WERI-Rb-1 (cell line): Measurements from ENCODE around the gene CCDC57.

ENCODE experiments used
- DNase-seq: peaks from one replicate; pipeline ENCODE4 v3.0.0-alpha.2; 2020
- H3K27ac ChIP-seq: fragments of 250-450 bp; sonication (Bioruptor Pico); 2 replicates; pipeline ENCODE4 v1.5.1; 2020; ENCODE audit warnings: mild to moderate bottlenecking, moderate library complexity
- H3K27me3 ChIP-seq: fragments of 250-450 bp; sonication (Bioruptor Pico); 2 replicates; pipeline ENCODE4 v1.5.1; 2021; ENCODE audit warnings: mild to moderate bottlenecking, low read depth, moderate library complexity; ENCODE audit not compliant: insufficient read depth, severe bottlenecking
- H3K36me3 ChIP-seq: fragments of 250-450 bp; sonication (Bioruptor Pico); 2 replicates; pipeline ENCODE4 v1.5.1; 2020; ENCODE audit warnings: mild to moderate bottlenecking, moderate library complexity
- H3K4me3 ChIP-seq: 2 replicates; pipeline ENCODE4 v1.5.1; 2011; ENCODE audit warnings: low read depth, mild to moderate bottlenecking, control low read depth, low read length
- H3K9me3 ChIP-seq: fragments of 250-450 bp; sonication (Bioruptor Pico); 2 replicates; pipeline ENCODE4 v1.5.1; 2021; ENCODE audit warnings: mild to moderate bottlenecking, moderate library complexity; ENCODE audit not compliant: severe bottlenecking
- TF ChIP-seq, protein P1 (sequence below): IDR thresholded peaks from 2 replicates; pipeline ENCODE4 v1.5.1; 2011; ENCODE audit warnings: low read depth, mild to moderate bottlenecking, control low read depth, inconsistent platforms, low read length

The CCDC57 gene

DNA sequence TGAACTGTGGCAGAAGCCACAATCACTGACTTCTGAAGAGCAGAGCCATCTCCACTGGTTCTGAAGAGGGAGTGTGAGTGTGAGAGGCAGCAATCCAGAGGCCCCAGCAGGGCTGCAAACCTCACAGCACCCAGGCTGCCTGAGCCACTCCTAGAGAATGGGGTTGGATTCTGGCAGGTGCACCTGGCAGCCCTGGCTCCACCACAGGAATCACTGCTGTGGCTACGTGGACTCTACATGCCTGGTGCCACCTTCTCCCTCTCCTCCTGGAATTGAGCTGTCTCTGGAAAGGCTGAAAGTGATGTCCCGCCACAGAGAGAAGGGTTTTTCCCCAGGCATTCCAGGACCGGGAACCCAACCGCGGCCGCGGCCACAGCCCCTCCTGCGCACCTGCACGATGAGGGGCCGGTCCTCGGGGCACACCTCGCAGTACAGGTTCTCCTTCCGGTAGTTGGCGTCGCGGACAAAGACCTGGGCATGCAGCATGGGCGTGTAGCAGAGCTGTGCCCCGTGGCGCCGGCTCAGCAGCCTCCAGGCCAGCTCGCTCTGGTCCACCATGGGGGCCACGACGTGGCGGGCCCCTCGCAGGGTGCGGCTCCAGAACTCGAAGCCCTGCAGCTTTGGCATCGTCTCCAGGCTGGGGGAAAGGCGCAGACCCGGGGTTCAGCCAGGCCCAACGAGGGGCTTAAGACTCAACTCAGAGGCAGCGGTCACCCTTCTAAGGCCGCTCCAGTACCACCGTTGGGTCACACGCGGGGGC is 148.0 kb downstream of the CCDC57 start:
- peak overlapping the region; percentile 72 for H3K27ac ChIP-seq

DNA sequence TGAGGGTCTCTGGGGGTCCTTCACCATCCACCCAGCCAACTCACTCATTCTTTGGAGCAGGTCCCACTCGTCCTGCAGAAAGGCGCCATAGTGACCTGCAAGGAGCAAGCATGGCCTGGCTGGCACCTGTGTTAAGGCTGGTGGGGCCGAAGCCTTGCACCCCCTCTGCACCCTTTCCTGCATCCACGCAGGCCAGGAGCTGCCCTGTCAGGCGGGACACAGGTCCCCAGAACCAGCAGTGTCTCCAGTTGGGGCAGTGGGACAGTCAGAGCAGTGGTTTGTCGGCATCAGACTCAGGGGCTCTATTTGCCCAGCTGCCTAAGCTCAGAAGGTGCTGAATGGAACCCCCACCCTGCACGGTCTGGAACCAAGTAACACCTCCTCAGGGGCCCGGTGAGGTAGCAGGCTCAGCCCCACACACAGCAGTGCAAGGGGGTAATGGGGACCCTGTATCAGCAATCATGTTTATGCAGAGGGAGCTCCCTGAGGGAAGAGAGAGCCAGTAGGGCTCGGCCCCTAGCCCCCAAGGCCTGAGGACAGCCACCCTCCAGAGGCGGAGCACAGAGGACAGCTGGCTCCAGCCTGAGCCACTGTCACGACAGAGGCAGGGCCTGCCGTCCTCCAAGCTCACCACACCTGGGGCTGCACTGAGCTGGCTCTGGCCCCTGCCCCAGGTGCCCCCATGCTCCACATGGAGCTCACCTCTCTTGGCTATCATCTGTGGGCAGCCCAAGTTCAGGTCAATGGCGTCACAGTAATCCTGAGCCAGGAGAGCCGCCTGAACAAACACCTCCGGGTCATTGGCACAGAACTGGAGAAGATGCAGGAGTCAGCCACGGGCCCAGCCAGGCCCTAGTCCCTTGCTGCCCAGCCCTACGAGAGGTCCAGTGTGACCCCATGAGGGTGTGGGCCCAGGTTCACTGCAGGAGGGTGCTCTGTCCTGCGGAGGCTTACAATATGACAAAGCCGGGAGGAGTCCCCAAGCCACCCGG is 148.9 kb downstream of the CCDC57 start:
- Histone ChIP-seq H3K9me3 (peaks cover 5% of the 10 kb centered on the region), H3K4me3 (no peak overlapping the region), H3K27ac (no peak overlapping the region), H3K36me3 (peaks cover 57% of the 10 kb centered on the region), H3K27me3 (no peaks in the 10 kb centered on the region)
- no peak for DNase-seq
- TF ChIP-seq, protein P1, sequence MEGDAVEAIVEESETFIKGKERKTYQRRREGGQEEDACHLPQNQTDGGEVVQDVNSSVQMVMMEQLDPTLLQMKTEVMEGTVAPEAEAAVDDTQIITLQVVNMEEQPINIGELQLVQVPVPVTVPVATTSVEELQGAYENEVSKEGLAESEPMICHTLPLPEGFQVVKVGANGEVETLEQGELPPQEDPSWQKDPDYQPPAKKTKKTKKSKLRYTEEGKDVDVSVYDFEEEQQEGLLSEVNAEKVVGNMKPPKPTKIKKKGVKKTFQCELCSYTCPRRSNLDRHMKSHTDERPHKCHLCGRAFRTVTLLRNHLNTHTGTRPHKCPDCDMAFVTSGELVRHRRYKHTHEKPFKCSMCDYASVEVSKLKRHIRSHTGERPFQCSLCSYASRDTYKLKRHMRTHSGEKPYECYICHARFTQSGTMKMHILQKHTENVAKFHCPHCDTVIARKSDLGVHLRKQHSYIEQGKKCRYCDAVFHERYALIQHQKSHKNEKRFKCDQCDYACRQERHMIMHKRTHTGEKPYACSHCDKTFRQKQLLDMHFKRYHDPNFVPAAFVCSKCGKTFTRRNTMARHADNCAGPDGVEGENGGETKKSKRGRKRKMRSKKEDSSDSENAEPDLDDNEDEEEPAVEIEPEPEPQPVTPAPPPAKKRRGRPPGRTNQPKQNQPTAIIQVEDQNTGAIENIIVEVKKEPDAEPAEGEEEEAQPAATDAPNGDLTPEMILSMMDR: no peak

More for the DNA sequence above, 148.0 kb downstream of the CCDC57 start:
- Histone ChIP-seq H3K36me3 (peaks cover 48% of the 10 kb centered on the region), H3K4me3 (peak overlapping the region; percentile 93), H3K9me3 (peaks cover 5% of the 10 kb centered on the region), H3K27me3 (no peaks in the 10 kb centered on the region)
- DNase-seq: no peak
- TF ChIP-seq, protein P1: no peak

DNA sequence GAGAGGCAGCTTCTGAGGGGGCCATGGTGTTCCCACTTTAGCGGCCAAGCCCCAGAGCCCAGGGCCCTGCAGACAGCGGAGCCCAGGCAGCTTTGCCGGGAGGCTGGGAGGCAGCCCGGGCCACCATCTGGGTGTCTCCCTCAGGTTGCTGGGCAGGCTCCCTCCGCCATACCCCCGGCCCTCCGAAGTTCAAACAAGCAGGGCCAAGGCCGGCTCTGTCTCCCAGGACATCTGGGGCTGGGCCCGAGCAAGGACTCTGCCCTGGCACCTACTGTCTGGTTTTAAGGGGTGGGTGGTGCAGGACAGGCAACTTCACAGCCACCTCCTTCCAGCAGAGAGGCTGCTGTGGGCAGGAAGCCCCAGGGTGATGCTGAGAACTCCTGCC is 149.7 kb downstream of the CCDC57 start:
- Histone ChIP-seq H3K27ac (no peak overlapping the region), H3K36me3 (peaks cover 64% of the 10 kb centered on the region), H3K27me3 (no peaks in the 10 kb centered on the region), H3K9me3 (peaks cover 5% of the 10 kb centered on the region), H3K4me3 (no peak overlapping the region)
- TF ChIP-seq, protein P1: no peak
- no peak for DNase-seq

DNA sequence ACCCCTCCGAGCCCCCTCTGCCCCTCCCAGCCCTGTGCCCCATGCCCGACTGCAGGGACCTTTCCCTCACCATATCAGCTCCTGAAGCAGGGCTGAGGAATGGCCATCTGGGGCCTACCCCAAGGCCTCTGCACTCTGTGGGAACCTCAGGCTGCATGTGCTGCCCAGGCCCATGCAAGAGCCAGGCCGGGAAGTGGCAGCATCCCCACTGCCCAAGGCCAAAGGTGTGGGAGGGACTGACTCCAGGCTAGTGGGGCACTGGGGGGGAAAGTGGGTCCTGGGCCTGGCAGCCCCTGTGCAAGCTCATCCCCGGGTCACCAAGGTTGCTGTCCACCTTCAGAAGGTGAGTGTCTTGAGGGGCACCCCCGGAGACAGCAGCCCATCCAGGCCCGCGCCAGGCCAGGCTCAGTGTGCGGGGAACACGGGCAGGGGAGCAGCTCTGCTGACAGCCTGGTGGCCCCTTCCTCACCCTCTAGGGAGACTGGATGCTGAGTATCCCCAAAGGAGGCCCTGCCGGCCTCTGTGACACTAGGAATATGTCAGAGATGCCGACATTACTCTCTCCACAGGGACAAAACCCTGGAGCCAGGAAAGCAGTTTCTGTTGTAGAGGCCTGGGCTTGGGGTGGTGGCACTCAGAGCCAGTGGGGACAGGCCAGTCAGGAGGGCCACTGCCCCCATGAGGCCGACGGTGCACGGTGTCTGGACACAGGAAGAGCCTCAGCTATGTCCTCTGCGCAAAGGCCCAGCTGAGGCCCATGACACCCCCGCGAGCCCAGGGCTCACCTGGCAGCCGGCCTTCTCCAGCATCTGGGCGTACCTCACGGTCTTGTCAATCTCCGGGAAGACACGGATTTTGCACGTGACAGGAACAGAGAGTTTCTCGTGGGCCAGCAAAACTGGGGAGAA is 150.3 kb downstream of the CCDC57 start:
- peaks cover 5% of the 10 kb centered on the region for H3K9me3 ChIP-seq
- no peak overlapping the region for H3K27ac ChIP-seq
- peaks cover 70% of the 10 kb centered on the region for H3K36me3 ChIP-seq
- no peak overlapping the region for H3K4me3 ChIP-seq
- TF ChIP-seq, protein P1: peak; percentile 61
- no peaks in the 10 kb centered on the region for H3K27me3 ChIP-seq
- no peak for DNase-seq
